ENCODE results near the gene CDH15.

Gene CDH15

GRCh38 chr16:89141884-89142267, 29.7 kb upstream of the CDH15 start:
- DNase-seq: no peak

- no peak for DNase-seq
Observed at GRCh38 chr16:89142474-89143195, 28.9 kb upstream of the CDH15 start.

- DNase-seq: no peak
Observed at GRCh38 chr16:89143201-89143741, 28.3 kb upstream of the CDH15 start.

GRCh38 chr16:89143911-89144675, 27.5 kb upstream of the CDH15 start:
- no peak for DNase-seq

- DNase-seq: no peak
Observed at GRCh38 chr16:89144681-89145080, 26.9 kb upstream of the CDH15 start.

- DNase-seq: no peak
Observed at GRCh38 chr16:89145406-89146161, 26.0 kb upstream of the CDH15 start.

GRCh38 chr16:89146211-89147005, 25.1 kb upstream of the CDH15 start:
- no peak for DNase-seq

- DNase-seq: no peak
Observed at GRCh38 chr16:89147085-89147817, 24.3 kb upstream of the CDH15 start.

- DNase-seq: no peak
Observed at GRCh38 chr16:89149386-89149785, 22.2 kb upstream of the CDH15 start.

- DNase-seq: no peak
Observed at GRCh38 chr16:89150090-89150835, 21.3 kb upstream of the CDH15 start.

GRCh38 chr16:89150981-89151380, 20.6 kb upstream of the CDH15 start:
- DNase-seq: no peak

- no peak for DNase-seq
Observed at GRCh38 chr16:89152831-89153700, 18.5 kb upstream of the CDH15 start.

GRCh38 chr16:89153848-89154271, 17.7 kb upstream of the CDH15 start:
- DNase-seq: no peak

- no peak for DNase-seq
Observed at GRCh38 chr16:89154390-89155183, 17.0 kb upstream of the CDH15 start.

GRCh38 chr16:89155184-89155679, 16.3 kb upstream of the CDH15 start:
- no peak for DNase-seq

- DNase-seq: no peak
Observed at GRCh38 chr16:89155851-89156739, 15.5 kb upstream of the CDH15 start.

GRCh38 chr16:89156740-89157645, 14.6 kb upstream of the CDH15 start:
- DNase-seq: no peak

All from NCI-H187 treated with DMSO at 0.1 percent for 48 hours (cell line).